ENCODE measurements around the gene CCNQ.

DNA sequence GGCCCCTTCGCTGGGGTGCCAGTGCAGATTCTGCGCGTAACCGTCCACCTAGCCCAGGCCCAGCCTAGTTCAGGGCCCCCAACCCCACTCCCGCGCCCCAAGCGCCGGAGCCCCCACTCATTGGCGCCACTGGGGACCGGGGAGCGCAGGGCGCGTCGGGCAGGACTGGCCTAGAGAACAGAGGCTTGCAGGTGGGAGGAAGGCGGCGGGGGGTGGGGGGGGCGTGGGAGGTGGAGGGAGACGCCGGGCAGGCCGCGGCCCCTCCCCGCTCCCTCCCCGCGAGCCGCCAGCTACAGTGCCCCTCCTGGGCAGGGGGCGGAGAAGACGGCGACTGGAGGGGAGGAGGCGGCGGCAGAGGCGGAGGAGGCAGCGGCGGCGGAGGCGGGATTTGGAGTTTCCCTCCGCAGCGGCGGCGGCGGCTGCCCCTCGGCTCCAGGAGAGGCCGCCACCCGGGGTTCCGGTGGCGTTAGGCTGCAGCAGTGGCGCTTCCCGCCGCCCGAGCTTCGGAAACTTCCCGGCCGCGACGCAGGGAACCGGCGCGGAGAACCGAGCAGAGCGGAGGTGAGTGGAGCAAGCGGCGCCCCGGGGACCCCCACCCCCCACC, 43.2 kb upstream of the CCNQ start:
- TF ChIP-seq GATA2 (IDR thresholded peaks at IDR 0.05; ENCODE audit: low read depth, low read length) (no peak), GATA3 (IDR thresholded peaks at IDR 0.05; ENCODE audit: low read depth, low read length) (no peak)
